ENCODE measurements around the gene ZNF580. TPM values are rescaled to one million over a fixed set of nuclear protein-coding genes. Genes with fewer than 3 reads are reported as not detected.

Gene ZNF580
- total and polyA plus RNA-seq, 2 of the 13 experiments (the other 11 are each of a cell fraction or from before 2014, with no cell fraction given) = 4.4 to 6.0 TPM

- TF ChIP-seq HNF1A (IDR thresholded peaks at IDR 0.05; ENCODE audit: low read depth) = no peak
- TF ChIP-seq HNF1A (CRISPR knock-in tag; IDR thresholded peaks at IDR 0.05; ENCODE audit: borderline replicate concordance) = no peak
- TF ChIP-seq ZFX (CRISPR knock-in tag; IDR thresholded peaks at IDR 0.05; ENCODE audit: low read depth) = no peak
- TF ChIP-seq ZSCAN29 (CRISPR knock-in tag; conservative IDR thresholded peaks at IDR 0.05) = no peak
- TF ChIP-seq ZNF644 (CRISPR knock-in tag; IDR thresholded peaks at IDR 0.05; ENCODE audit: low read depth) = no peak
- no peak for TF ChIP-seq ZNF33A (CRISPR knock-in tag; IDR thresholded peaks at IDR 0.05; ENCODE audit: borderline replicate concordance)
- TF ChIP-seq RFX3 (CRISPR knock-in tag; IDR thresholded peaks at IDR 0.05) = no peak
- no peak for TF ChIP-seq FOXK1 (CRISPR knock-in tag; IDR thresholded peaks at IDR 0.05; ENCODE audit: borderline replicate concordance, low read depth)
Observed at GRCh38 chr19:55641426-55642152, 787 bp downstream of the ZNF580 start (continued).
